Stimulated activated CD8-positive, alpha-beta memory T cell treated with anti-CD3 and anti-CD28 coated beads, Interleukin-7, amount 100 ng/mL, for 24 hours (primary cell): ENCODE measurements around the gene ATP2B3.
A peak's percentile ranks its signal among the peaks of the same experiment; 100 is the strongest.

Experiments
- DNase-seq: peaks from one replicate; pipeline ENCODE4 v3.0.0-alpha.2; 2020; ENCODE audit warnings: low read depth

ATP2B3 gene

GRCh38 chrX:153490217-153490930 lies 27.1 kb upstream of the ATP2B3 start:
- DNase-seq, result no peak

- DNase-seq, result no peak
Measured at GRCh38 chrX:153491351-153491914, 26.0 kb upstream of the ATP2B3 start.

DNA sequence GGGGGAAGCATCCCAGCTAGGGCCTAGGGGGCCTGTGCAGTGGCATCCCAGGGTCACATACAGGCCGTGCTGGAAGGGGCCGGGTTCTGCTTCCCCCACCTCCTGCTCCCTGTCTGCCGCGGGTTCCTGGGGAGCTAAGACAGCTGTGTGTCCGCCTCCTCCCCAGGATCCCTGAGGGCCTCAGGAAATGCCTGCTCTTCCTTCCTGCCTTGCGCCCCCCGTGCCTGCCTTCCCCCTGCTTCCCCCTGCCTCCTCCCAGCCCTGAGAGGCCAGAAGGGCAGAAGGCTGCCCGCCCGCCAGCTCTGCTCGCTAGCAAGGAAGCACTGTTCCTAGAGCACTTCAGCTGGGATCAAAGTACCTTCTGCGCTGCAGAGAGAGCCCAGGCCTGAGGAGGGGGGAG lies 25.5 kb upstream of the ATP2B3 start:
- DNase-seq, result no peak

DNA sequence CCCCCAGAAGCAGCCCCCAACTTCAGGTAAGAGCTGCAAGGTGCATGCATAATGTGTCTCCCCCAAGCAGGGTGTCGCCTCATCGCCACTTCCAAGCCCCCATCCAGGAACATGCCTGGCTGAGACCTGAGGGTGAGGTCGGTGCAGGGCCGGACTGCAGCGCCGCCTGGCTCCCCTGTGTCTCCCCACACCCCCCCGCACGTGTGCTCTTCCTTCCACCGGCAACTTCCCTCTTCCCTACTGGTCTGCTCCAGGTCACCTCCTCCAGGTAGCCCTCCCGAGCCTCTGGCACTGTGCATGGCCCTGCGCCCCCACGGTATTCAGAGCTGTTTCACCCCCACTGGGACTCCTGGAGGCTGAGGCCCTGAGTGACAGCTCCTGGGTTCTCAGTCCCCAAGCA lies 24.9 kb upstream of the ATP2B3 start:
- no peak for DNase-seq

DNA sequence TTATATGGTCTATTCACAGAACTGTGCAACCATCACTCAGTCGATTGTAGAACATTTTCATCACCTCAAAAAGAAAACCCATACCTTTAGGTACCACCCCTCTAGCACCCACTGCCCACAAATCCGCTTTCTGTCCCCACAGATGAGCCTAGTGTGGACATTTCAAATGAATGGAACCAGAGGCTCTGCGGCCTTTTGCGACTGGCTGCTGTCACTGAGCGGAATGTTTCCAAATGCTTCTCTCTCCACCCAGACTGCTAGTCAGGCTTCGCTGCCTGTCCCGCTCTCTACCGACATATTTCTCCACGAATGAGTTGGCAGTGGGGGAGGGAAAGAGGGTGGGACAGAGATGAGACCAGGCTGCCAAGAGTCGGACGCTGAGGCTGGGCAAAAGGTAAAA lies 24.4 kb upstream of the ATP2B3 start:
- DNase-seq, result no peak

DNA sequence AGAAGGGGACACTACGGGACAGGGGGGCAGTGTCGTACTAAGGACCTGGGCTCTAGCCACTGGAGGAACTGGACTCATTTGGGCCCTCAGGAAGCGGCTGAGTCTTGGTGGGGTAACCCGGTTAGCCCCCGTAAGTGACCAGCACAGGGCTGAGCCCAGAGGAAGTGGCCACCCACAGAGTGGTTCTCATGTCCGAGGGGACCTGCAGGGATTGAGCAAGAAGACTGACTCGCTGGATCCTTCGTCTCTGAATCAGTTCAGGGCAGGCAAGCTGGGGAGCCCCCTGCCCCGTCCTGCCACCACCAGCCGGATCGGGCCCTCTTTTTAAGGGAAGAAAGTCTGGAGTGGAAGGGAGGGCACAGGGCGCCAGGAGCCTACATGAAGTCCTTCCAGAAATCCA lies 23.4 kb upstream of the ATP2B3 start:
- no peak for DNase-seq

GRCh38 chrX:153494541-153495361 lies 22.7 kb upstream of the ATP2B3 start, which contains the start of gene BGN:
BGN (plus strand) TSS chrX:153494980; CDS start chrX:153504632, 9,652 bp downstream.
- DNase-seq, result no peak

DNA sequence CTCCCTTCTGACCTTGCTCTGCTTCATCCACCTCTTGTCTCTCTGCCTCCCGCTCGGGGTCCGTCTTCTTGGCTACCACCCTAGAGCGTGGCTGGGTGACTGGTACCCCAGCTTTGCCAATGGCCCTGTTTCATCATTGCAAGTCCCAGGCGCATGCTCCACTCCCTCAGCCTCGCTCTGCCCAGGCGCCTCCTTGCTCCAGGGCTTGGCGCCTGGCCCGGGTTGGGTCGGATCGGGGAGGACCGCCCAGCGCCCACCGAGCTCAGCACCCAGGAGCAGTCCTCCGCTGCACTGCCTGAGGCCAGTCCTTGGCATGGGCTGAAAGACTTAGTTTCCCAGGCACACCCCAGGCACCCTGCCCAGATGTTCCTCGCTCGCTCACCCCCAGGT lies 22.1 kb upstream of the ATP2B3 start:
- no peak for DNase-seq

- no peak for DNase-seq
Measured at GRCh38 chrX:153495903-153496589, 21.4 kb upstream of the ATP2B3 start.

DNA sequence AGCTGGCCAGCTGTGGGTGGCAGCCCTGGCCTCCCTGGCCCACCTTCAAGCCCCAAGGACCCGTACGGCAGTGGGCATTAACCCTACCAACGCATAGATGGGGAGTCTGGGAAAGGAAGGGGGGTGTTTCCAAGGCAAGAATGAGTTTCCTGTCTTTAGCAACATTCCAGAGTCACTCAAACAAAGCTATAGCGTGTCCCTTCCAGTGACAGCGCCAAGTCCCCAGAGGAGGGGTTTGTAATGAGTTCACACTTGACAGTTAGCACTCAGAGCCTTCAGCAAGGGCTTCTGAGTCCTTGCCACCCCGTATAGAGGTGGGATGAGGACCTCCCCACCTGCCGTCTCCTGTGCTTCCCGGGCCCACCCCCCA lies 20.9 kb upstream of the ATP2B3 start:
- no peak for DNase-seq

DNA sequence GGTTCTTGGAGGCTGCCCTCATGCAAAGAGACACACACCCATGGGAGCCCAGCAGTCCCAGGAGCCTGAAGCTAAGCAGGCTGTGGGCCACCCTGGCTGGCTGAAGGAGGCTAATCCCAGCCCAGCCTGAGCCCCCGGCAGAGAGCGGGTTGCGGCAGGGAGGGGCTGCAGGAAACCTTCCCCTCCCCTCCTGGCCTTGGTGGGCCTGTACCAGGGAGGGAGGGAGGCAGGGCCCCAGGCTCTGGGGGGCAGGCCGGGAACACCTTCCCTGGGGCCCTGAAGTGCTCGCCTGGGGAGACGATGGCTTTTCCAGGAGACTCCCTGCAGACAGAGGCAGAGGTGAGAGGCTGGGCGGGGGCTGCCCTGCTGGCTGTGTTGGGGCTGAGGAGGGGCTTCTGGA lies 19.0 kb upstream of the ATP2B3 start:
- no peak for DNase-seq

DNA sequence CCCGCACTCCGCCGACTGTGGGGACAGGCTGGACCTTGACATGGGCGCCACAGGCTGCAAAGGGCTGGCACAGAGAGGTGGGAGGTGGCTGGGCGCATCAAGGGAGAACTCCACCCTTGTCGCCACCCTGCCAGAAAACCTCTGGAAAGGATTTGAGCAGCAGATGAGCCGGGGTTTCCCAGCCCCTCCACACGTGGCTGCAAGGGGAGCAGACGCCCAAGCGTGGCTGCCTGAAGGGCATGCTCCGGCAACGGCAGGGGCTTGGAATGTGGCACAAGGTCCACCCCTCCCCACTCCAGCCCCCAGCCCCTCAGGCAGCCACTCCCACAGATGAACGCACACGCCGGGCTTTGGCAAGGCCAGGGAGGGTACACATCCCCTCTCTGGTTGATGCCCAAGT lies 18.1 kb upstream of the ATP2B3 start:
- no peak for DNase-seq

DNA sequence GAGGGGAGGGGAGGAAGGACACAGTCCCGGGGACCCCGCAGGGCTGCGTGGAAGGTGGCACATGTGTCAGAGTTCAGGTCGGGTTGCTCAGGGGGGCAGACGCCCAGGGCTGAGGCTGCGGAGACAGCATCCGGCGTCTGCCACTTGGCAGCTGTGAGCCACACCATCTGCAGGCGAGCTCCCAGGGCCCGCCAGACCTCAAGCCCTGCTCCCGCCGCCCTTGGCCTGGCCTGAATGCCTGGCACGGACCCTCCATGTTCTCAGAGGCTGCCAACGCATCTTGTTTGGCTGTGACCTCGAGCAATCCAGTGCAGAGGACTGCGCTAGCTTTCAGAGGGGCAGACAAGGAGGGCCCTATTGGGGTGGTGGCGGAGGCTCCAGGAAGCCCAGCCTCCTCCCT lies 17.6 kb upstream of the ATP2B3 start:
- no peak for DNase-seq

- DNase-seq, result no peak
Measured at GRCh38 chrX:153500676-153501280, 16.7 kb upstream of the ATP2B3 start.

DNA sequence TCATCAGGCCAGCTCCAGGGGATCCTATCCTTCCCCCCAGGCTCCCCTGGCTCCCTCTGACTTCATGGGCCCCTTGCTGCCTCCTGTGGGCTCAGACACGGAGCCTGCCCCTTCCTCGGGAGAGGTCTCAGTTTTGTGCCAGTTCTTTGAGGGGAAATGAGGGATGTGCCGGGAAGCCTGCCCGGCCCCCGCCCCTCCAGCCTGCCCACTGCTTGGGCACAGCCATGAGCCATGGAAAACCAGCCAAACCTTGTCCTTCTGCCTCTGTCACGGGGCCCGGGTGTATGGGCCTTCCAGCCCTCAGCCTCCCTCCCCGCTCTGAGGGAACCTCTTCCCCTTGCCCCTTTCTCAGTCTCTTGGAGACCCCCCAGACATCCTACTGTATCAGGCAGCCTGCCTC lies 15.9 kb upstream of the ATP2B3 start:
- DNase-seq, result no peak

- no peak for DNase-seq
Measured at GRCh38 chrX:153502131-153502530, 15.3 kb upstream of the ATP2B3 start.

DNA sequence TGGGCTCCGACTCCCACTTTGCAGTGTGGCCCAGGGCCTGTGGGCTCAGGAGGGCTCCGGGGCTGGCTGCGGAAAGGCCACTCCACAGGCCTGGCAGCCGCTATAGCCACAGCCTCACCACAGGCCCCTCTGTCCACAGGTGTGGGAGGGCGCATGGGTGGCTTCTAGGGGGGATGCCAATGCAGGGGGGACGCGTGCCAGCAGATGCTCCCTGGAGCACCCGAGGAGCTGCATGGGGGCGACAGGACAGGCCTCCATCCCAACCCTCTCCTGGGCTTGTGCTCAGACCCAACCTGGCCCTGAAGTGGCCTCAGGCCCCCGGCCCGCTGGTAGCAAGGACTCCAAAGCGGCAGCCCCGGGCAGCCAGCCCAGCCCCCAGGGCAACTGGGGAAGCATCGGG lies 14.6 kb upstream of the ATP2B3 start:
- DNase-seq, result no peak

DNA sequence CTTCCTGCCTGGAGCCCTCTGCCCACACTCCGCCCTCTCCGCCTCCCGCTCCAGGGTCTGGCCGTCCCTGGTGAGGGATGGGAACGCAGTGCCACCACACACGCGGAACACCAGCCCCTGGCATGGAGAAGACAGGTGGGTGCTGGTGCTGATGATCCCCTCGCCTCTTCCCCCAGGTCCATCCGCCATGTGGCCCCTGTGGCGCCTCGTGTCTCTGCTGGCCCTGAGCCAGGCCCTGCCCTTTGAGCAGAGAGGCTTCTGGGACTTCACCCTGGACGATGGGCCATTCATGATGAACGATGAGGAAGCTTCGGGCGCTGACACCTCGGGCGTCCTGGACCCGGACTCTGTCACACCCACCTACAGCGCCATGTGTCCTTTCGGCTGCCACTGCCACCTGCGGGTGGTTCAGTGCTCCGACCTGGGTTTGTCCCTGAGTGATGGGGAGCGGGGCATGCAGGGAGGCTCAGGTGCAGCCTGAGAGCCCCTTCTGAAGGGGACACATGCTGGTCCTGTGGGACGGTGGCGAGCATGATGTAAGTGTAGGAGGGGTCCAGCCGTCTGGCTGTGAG lies 12.9 kb upstream of the ATP2B3 start:
- no peak for DNase-seq

GRCh38 chrX:153505361-153505760 lies 12.1 kb upstream of the ATP2B3 start:
- no peak for DNase-seq

- DNase-seq, result peak; percentile 64
Measured at GRCh38 chrX:153507484-153508178, 9.8 kb upstream of the ATP2B3 start.

DNA sequence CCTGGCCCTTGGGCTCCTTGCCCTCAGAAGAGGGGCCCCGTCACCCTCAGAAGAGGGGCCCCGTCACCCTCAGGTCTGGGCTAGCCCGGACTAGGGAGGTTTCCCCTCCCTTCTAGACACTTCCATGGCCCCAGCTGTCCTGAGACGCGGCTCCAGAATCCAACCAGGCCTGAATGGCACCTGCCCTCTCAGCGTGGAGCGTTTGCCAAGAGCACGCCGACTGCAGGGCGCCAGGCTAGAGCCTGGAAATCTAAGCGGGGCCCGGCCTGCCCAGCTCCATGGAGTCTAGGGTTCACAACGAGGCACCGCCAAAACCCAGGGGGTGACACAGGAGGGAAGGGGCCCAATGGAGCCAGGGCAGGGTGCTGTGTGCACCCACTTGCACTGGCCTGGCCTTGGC lies 7.8 kb upstream of the ATP2B3 start:
- DNase-seq, result no peak
